Gastroesophageal sphincter (tissue), 4 donors: ENCODE measurements around the gene CXCR3. TPM values are rescaled to one million over a fixed set of nuclear protein-coding genes. Genes with fewer than 3 reads are reported as not detected.

Experiments used
- ATAC-seq: fragments of 150-250 bp; one replicate; pipeline ENCODE4 v1.9.1; 2016; ENCODE audit warnings: mild to moderate bottlenecking, moderate library complexity
- H3K27ac ChIP-seq, 4 donors: fragments of 200-600 bp; sonication (generic) in 3 of 4; 1 replicate in 3 of 4; 2 replicates in 1 of 4; pipeline ENCODE4 v1.5.1; 2016 to 2019
- H3K27me3 ChIP-seq: fragments of 200-600 bp; sonication (generic); one replicate; pipeline ENCODE4 v1.5.1; 2019
- H3K36me3 ChIP-seq, 2 donors: fragments of 200-600 bp; sonication (generic); one replicate each; pipeline ENCODE4 v1.5.1; 2019; ENCODE audit warnings: control low read depth in 1 of 2
- H3K4me1 ChIP-seq, 3 donors: fragments of 200-600 bp; sonication (generic); 1 replicate in 2 of 3; 2 replicates in 1 of 3; pipeline ENCODE4 v1.5.1; 2016 to 2019; ENCODE audit warnings: control low read depth in 2 of 3
- H3K4me3 ChIP-seq, 2 donors: fragments of 200-600 bp; sonication (generic); one replicate each; pipeline ENCODE4 v1.5.1; 2019; ENCODE audit warnings: mild to moderate bottlenecking in 1 of 2, moderate library complexity in 1 of 2
- H3K9me3 ChIP-seq, 3 donors: fragments of 200-600 bp; sonication (generic); one replicate each; pipeline ENCODE4 v1.5.1; 2017 to 2019; ENCODE audit warnings: control low read depth in 2 of 3
- EP300 ChIP-seq: sonication (generic); formaldehyde crosslinking; IDR thresholded peaks from one replicate; pipeline ENCODE4 v1.6.1; 2017; ENCODE audit warnings: antibody characterized with exemption, mild to moderate bottlenecking
- POLR2A ChIP-seq, 2 donors: fragments of 450-650 bp; IDR thresholded peaks; one replicate each; pipeline ENCODE4 v1.6.1; 2017; ENCODE audit warnings: antibody characterized with exemption in 2 of 2, mild to moderate bottlenecking in 2 of 2, moderate library complexity in 1 of 2
- POLR2AphosphoS5 ChIP-seq: sonication (generic); formaldehyde crosslinking; IDR thresholded peaks from one replicate; pipeline ENCODE4 v1.6.1; 2017; ENCODE audit warnings: antibody characterized with exemption
- WGBS, 2 donors: methylation state at CpG; one replicate each; pipeline ENCODE4 v1.1.5; 2018; ENCODE audit warnings: low coverage in 1 of 2; 5-methylcytosine and 5-hydroxymethylcytosine counted together
- total RNA-seq, 4 donors: library from RNA; depleted of rRNA; stranded (reverse); fragments of >200 nt; gene quantifications; one replicate each; pipeline ENCODE4 v1.1.0, GENCODE V29; 2016
- TF ChIP-seq, protein P1 (sequence below), 4 experiments: fragments of 200-600 bp in 2 of 4; fragments of 450-650 bp in 2 of 4; sonication (generic) in 1 of 4; IDR thresholded peaks; one replicate each; pipeline ENCODE4 v1.5.1; 2017 to 2019; ENCODE audit warnings: antibody characterized with exemption in 4 of 4, mild to moderate bottlenecking in 2 of 4, moderate library complexity in 2 of 4

CXCR3 gene
- total RNA-seq: under 1 TPM in 1 of 4 donors, not detected in 3; 0.54 TPM

DNA sequence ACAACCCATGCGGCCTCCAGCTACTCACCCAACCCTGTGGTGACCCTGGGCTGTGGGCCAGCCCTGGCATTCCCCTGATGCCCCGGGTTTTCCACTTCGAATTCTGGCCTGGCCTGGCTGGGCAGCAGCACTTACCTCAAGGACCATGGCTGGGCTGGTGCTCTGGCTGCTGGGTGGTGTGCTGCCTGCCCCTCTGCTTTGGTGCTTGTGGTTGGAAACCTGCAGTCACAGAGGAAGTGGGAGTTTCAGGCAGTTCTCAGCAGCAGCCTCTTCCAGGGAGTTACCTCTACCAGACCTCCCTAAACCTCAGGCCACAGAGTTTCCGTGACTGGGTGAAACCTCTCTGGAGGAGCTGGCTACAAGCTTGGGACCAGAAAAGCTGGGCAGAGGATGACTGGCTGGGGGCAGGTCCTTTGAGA lies at the start of gene CXCR3:
Gene CXCR3, minus strand, starts transcription at position 209 of the 419 bp plus-strand sequence. Its CDS starts 62 bp downstream, at position 147.
- no peaks in the 10 kb centered on the region for H3K9me3 ChIP-seq
- 33% methylated on average over 1 of the region's 4 CpGs; no CpG with 5 or more reads in 1 of the 2 donors for WGBS, 2 donors
- ATAC-seq: no peak

DNA sequence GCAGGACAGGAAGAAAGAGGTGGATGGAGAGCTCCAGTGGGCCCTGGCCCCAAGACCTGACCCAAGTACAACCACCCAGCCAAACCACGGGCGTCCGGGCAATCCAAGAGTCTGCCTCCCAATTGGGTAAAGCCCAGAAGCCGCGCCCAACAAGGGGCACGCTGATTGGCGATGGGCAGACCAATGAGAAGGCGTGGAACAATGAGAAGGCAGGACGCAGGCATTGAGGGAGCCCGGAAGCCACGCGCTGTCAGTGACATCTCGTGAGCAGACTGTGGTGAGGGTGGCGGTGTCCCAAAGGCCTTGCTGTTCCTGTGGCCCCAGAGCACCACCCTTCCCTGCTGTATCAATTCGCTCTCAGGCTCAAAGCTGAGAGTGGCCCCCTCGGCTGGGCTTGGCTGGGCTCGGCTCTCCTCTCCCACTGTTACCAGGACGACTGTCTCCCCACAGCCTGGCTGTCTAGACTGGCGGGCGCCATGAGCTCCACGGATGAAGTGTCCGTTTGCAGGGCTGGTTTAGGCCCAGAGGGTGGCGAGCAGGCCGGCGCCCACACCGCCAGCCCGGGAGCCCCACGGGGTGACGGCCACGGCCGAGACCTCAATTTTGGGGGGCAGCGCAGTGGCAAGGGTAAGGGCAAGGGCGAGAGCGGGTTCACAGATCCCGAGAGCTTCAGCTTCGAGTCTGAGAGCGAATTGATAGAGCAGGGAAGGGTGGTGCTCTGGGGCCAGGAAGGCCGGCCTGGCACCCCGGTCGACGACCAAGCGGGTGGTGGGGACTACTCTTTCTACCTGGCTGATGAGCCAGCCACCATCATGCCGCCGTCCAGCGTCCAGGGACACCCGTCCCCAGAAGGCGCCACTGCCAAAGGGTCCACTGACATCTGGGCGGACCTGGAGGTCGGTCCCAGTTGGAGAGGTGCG lies 49.3 kb upstream of the CXCR3 start, which contains the start of gene LOC101059915:
Gene LOC101059915, plus strand, starts transcription at position 219 of the 920 bp plus-strand sequence.
- no peak for TF ChIP-seq EP300
- TF ChIP-seq, protein P1, sequence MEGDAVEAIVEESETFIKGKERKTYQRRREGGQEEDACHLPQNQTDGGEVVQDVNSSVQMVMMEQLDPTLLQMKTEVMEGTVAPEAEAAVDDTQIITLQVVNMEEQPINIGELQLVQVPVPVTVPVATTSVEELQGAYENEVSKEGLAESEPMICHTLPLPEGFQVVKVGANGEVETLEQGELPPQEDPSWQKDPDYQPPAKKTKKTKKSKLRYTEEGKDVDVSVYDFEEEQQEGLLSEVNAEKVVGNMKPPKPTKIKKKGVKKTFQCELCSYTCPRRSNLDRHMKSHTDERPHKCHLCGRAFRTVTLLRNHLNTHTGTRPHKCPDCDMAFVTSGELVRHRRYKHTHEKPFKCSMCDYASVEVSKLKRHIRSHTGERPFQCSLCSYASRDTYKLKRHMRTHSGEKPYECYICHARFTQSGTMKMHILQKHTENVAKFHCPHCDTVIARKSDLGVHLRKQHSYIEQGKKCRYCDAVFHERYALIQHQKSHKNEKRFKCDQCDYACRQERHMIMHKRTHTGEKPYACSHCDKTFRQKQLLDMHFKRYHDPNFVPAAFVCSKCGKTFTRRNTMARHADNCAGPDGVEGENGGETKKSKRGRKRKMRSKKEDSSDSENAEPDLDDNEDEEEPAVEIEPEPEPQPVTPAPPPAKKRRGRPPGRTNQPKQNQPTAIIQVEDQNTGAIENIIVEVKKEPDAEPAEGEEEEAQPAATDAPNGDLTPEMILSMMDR (IDR thresholded peaks at IDR 0.05): no peak
- TF ChIP-seq POLR2A (IDR thresholded peaks at IDR 0.05): no peak
- TF ChIP-seq POLR2AphosphoS5: no peak
- WGBS, 2 donors: 79 to 96% methylated on average over 5 to 7 of the region's 50 CpGs

More for the DNA sequence above, at the start of gene CXCR3:
- Histone ChIP-seq H3K27me3 (no peaks in the 10 kb centered on the region), H3K27ac (no peak within 1 kb of the TSS), H3K4me3 (no peak within 1 kb of the TSS), H3K36me3 (peaks cover 0 to 9% of the 10 kb centered on the region in 2 donors), H3K4me1 (peaks cover 0 to 19% (median 3%) of the 10 kb centered on the region in 3 donors)
- TF ChIP-seq, protein P1 (IDR thresholded peaks at IDR 0.05): no peak

DNA sequence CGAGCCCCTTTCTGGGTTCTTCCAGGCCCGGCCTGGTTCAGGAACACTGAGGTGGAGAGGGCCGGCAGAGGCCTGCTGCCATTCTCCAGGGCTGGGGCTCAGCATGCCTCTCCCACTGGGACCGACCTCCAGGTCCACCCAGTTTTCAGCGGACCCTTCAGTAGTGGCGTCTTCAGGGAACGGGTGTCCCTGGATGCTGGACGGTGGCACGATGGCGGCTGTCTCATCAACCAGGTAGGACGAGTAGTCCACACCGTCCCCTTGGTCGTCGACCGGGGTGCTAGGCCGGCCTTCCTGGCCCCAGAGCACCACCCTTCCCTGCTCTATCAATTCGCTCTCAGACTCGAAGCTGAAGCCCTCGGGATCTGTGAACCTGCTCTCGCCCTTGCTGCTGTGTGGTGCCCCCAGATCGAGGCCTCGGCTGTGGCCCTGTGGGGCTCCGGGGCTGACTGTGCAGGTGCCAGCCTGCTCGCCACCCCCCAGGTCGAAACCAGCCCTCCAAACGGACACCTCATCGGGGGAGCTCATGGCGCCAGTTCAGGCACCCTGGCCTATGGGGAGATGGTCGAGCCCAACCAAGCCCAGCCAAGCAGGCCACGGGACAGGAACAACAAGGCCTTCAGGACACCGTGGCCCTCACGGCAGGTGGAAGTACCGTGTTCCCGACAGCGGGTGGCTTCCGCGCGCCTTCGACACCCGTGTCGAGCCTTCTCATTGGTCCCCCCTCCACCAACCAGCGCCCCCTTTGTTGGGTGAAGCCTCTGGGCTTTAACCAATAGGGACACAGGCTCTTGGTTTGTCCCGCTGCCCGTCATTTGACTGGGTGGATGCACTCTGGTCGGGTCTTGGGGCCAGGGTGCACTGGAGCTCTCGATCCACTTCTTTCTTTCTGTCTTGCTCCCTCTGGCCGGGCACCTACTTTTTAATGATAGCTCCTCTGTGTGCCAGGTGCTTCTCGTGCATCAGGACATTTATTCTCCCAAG lies 48.2 kb upstream of the CXCR3 start:
- Histone ChIP-seq H3K4me3 (no peak overlapping the region), H3K4me1 (no peaks in the 10 kb centered on the region), H3K9me3 (no peaks in the 10 kb centered on the region), H3K36me3 (no peaks in the 10 kb centered on the region), H3K27me3 (no peaks in the 10 kb centered on the region), H3K27ac (no peak overlapping the region)
- no peak for TF ChIP-seq EP300
- TF ChIP-seq, protein P1 (IDR thresholded peaks at IDR 0.05): no peak
- TF ChIP-seq POLR2AphosphoS5: no peak
- no peak for TF ChIP-seq POLR2A (IDR thresholded peaks at IDR 0.05)
- 80% methylated on average over 1 of the region's 48 CpGs; no CpG with 5 or more reads in 1 of the 2 donors for WGBS, 2 donors
- ATAC-seq: no peak

More for the DNA sequence above, 49.3 kb upstream of the CXCR3 start, which contains the start of gene LOC101059915:
- H3K27me3 ChIP-seq: no peaks in the 10 kb centered on the region
- H3K4me1 ChIP-seq: no peaks in the 10 kb centered on the region
- no peak within 1 kb of the TSS for H3K27ac ChIP-seq
- H3K9me3 ChIP-seq: no peaks in the 10 kb centered on the region
- H3K4me3 ChIP-seq: no peak within 1 kb of the TSS
- ATAC-seq: no peak
- no peaks in the 10 kb centered on the region for H3K36me3 ChIP-seq

DNA sequence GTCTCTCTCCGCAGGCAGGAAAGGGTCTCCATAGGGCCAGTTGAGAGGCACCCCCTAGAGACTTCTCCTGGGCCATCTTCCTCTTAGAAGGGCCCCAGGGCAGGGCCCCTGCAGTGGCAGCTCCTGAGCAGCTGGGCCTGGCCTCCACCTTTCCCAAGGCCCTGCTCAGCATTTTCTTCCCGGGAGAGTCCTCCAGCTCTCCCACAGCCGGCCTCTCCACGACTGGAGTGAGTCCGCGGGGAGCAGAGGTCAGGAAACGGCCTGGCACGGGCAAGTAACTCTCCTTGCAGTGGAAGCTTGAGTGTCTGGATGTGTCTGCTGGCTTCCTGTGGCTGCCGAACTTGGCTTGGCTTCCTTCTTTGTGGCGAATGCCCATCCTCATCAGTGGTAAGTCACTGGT lies 47.4 kb upstream of the CXCR3 start:
- H3K27ac ChIP-seq: no peak overlapping the region
- H3K4me3 ChIP-seq: no peak overlapping the region
- H3K27me3 ChIP-seq: no peaks in the 10 kb centered on the region
- TF ChIP-seq POLR2AphosphoS5: no peak
- no peak for TF ChIP-seq POLR2A (IDR thresholded peaks at IDR 0.05)
- TF ChIP-seq EP300: no peak
- TF ChIP-seq, protein P1 (IDR thresholded peaks at IDR 0.05): no peak
- H3K4me1 ChIP-seq: no peaks in the 10 kb centered on the region
- ATAC-seq: no peak
- H3K9me3 ChIP-seq: no peaks in the 10 kb centered on the region
- H3K36me3 ChIP-seq: no peaks in the 10 kb centered on the region
- WGBS, 2 donors: no CpG with 5 or more reads among the region's 10 CpGs
